Fibroblast of mammary gland (primary cell): Measurements from ENCODE around the gene KLHDC9.

ENCODE experiments used
- DNase-seq: peaks from one replicate; pipeline ENCODE4 v3.0.0-alpha.2; 2010; ENCODE audit warnings: low read depth
- H3K4me3 ChIP-seq: 2 replicates; pipeline ENCODE4 v1.5.1; 2011; ENCODE audit warnings: low read depth, mild to moderate bottlenecking, low read length, moderate library complexity; ENCODE audit not compliant: control insufficient read depth
- TF ChIP-seq, protein P1 (sequence below): conservative IDR thresholded peaks from 2 replicates; pipeline ENCODE4 v1.5.1; 2011; ENCODE audit warnings: low read depth, low read length, inconsistent platforms; ENCODE audit not compliant: control insufficient read depth, insufficient read depth

KLHDC9 gene

DNA sequence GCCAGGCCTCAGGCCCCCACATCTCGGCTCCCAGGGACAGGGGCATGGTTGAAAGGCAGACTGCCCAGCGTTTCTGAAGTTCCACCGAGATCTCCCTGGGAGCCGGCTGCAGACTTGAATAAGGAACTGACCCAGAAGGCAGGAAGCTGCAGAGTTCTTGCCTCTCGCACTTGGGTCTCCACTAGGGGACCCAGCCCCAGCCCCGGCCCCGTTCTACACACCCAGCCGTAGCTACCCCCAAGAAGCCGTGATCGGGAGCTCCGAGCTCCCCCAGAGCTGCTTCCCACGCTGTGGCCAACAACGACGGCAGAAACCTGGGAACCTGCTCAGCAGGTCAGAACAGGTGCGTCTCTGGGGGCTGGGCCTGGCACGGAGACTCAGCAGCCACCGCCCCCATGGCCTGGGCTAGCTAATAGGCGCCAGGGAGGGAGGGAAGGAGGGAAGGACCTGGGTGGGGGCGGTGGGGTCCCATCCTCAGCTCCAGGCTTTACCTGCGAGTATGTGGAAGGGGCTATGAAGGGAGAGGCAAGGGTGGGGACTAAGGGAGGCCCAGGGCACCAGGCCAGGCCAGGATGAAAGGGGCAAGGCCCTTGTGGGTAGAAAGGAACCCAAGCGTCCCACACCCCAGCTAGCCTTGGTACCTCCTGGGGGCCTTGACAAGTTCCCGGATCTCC lies 8.8 kb upstream of the KLHDC9 start, which contains the start of gene NECTIN4:
TSS of gene NECTIN4 (minus strand) at position 308 of the 674 bp plus-strand sequence. CDS start at position 46, 262 bp downstream.
- no peak within 1 kb of the TSS for H3K4me3 ChIP-seq
- TF ChIP-seq, protein P1, sequence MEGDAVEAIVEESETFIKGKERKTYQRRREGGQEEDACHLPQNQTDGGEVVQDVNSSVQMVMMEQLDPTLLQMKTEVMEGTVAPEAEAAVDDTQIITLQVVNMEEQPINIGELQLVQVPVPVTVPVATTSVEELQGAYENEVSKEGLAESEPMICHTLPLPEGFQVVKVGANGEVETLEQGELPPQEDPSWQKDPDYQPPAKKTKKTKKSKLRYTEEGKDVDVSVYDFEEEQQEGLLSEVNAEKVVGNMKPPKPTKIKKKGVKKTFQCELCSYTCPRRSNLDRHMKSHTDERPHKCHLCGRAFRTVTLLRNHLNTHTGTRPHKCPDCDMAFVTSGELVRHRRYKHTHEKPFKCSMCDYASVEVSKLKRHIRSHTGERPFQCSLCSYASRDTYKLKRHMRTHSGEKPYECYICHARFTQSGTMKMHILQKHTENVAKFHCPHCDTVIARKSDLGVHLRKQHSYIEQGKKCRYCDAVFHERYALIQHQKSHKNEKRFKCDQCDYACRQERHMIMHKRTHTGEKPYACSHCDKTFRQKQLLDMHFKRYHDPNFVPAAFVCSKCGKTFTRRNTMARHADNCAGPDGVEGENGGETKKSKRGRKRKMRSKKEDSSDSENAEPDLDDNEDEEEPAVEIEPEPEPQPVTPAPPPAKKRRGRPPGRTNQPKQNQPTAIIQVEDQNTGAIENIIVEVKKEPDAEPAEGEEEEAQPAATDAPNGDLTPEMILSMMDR, result no peak
- DNase-seq, result no peak

DNA sequence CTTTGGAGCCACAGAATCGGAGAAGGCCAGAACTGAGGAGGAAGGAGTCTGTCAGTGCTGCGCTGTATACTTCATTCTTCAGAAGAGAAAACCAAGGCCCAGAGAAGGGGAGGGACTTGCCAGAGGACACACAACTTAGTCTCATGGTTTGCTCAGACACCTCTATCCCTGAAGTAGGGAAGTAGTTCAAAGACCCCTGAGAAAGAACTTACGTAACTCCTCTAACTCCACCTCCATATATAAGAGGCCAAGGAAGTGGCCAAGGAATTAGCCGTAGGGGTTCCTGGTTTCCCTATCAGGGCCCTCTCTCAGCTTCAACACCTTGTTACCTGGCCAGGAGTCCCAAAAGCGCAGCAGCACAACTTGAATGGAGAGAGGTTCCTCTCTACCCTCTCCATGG lies 8.2 kb upstream of the KLHDC9 start:
- no peak for DNase-seq
- no peak overlapping the region for H3K4me3 ChIP-seq
- TF ChIP-seq, protein P1, result no peak

DNA sequence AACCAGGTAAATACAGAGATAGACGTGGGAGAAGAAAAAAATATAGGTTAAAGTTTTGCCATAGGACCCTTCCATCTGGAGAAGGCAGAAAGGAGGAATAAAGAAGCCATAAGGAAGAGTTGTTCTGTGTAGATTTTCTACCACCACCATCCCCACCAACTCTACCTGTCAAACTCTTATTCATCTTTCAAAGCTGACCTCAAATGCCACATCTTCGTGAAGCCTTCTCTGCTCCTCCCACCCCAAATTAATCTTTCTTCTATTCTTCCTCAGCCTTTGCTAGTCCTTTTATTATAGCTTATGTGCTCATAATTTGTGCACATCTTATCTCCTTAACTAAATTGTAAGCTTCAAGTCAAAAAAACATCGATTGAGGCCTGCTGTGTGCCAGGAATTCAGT lies 7.5 kb upstream of the KLHDC9 start:
- no peak overlapping the region for H3K4me3 ChIP-seq
- DNase-seq, result no peak
- TF ChIP-seq, protein P1, result no peak

DNA sequence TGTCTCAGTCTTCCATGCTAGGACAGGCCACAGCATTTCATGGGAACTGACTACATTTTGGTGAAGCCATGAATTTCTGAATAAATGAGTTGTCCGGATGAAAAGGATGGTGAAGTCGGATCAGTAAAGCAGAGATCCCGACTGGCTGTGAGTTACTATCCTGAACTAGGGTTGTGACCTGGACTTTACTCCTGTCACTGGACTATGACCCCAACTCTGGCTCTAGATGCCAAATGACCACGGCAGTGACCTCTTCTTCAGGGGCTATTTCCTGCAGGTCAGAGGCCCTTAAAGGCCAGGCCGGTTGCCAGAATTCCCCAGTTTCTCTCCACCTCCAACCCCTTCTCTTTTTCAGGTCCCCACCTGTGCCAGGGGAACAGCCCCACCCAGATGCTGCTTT lies 7.1 kb upstream of the KLHDC9 start:
- TF ChIP-seq, protein P1, result no peak
- no peak for DNase-seq
- no peak overlapping the region for H3K4me3 ChIP-seq

DNA sequence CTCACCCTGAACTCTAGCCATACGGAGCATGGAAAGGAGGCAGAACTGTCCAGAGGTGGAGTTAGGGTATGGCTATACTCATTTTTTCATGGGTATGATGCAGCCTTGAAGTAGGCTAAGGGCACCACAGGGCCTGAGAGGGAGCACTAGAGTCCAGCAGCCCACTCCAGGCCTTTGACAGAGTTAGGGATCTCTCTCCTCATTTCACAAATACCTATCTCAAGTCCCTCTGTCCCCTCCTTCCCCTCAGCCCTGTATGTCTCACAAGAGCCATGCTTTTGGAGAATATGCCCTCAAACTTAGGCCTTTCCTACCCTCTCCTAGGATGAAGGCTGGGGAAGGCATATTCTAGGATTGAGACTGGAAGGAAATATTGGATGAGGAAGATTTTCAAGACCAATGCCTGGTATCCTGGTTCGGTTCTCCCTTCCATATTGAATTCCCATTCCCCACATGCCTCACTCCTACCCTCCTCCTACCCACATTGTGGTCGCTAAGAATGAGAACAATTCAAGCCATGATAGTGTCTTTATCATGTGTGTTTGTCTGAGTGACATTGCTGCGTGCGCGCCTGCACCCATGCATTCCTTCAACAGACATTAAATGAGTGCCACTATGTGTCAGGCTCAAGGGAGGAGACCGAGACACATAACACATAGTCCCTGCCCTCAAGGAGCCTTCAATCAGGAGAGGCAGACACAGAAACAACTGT lies 6.2 kb upstream of the KLHDC9 start:
- DNase-seq, result no peak
- H3K4me3 ChIP-seq, result no peak overlapping the region
- TF ChIP-seq, protein P1, result no peak

DNA sequence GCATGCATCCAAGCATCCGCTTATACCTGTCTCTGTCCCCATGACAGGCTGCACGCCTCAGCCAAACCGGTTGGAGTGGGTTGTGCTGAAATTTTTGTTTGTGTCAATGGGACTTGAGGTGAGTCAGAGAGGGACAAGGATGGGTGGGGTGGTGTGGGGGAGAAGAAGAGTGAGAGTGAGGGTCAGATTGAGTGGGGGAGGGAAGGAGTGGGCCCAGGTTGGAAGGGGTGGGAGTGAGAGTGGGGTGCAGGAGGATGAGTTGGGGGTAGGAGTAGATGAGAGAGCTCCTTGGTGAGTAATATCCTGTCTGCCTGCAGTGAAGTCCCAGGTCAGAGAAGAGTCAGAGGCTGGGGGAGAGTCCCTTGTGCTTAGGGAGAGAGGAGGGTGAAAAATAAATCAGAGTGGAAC lies 5.5 kb upstream of the KLHDC9 start:
- TF ChIP-seq, protein P1, result no peak
- DNase-seq, result peak; percentile 47
- H3K4me3 ChIP-seq, result no peak overlapping the region
